ENCODE data around the gene LRMDA.

- no peak for TF ChIP-seq CTCF (IDR thresholded peaks at IDR 0.05)
- TF ChIP-seq POLR2A (IDR thresholded peaks at IDR 0.05), result no peak
Observed at GRCh38 chr10:76119515-76119914, 688.1 kb downstream of the LRMDA start.

All from adrenal gland (tissue), 5 donors.